ENCODE data around the gene PLGLB2. TPM values are rescaled to one million over a fixed set of nuclear protein-coding genes. Genes with fewer than 3 reads are reported as not detected.
"Not testable (repeated sequence)": the region's sequence is repeated elsewhere in the genome, so short reads cannot be mapped to it uniquely, and the experiment has no call there.

PLGLB2 gene
- total RNA-seq: 1.3 TPM in 1 of 2 replicates, not detected in the other

DNA sequence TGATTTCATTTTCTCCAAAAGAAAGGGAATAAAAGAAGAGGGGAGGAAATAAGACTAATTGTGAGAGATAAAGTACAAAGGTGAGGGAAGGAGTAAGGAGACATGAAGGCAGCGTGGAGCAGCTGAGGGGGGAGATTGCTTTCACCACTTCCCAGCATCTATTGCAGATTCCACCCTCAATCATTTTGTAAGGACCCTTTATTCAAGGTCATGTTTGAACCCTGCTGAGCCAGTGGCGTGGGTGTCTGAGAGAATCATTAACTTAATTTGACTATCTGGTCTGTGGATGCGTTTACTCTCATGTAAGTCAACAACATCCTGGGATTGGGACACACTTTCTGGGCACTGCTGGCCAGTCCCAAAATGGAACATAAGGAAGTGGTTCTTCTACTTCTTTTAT is at the start of gene PLGLB2:
Gene PLGLB2, plus strand, starts transcription at position 297 of the 400 bp plus-strand sequence. Its CDS starts 67 bp downstream, at position 364.
- DNase-seq (ENCODE audit: low read depth): not testable (repeated sequence)

DNA sequence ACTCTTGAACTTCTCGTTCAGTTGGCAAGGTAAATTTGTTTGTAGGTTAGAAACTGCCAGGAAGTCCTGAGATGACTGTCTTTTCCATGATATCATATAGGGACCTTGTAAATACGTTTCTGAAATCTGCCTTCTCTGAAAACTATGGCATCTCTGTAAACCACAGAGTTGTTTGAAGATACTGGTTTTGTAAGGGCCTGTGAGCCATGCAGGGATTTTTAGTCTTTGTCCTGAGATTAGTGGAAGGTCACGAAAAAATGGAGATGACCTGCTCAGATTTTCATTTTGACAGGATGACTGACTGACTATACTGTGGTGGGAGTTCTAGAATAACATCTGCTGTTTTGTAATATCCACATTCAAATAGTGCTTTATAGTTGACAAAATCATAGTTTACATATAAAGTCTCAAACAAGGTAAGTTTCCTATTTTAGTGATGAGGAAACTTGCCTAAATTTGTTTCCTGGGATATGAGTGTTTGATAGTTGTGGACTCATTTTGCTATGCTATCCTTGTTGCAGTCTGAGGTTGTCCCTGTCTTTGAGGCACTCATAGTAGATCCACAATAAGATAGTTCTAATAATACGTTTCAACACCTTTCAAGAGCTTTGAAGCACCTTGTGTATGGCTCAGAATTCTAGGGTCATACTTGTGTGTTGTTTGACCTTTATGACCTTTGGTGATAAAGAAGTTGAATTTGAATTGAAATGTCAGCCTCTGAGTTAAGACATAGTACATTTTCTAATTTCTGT is 43.1 kb upstream of the PLGLB2 start:
- not testable (repeated sequence) for DNase-seq (ENCODE audit: low read depth)

DNA sequence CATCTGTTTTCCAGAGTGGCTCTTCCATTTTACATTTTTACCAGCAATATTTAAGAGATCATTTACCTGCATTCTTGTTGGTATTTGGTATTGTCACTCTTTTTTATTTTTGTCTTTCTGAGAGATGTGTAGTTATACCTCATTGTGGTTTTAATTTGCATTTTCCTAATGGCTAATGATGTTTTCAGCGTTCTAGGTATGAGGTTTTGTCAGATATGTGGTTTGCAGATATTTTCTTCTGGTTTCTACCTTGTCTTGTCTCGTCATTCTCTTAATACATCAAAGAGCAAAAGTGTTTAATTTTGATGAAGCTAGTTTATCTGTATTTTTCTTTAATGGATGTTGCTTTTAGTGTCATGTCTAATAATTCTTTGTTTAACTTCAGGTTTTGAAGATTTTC is 39.5 kb upstream of the PLGLB2 start:
- not testable (repeated sequence) for DNase-seq (ENCODE audit: low read depth)

DNA sequence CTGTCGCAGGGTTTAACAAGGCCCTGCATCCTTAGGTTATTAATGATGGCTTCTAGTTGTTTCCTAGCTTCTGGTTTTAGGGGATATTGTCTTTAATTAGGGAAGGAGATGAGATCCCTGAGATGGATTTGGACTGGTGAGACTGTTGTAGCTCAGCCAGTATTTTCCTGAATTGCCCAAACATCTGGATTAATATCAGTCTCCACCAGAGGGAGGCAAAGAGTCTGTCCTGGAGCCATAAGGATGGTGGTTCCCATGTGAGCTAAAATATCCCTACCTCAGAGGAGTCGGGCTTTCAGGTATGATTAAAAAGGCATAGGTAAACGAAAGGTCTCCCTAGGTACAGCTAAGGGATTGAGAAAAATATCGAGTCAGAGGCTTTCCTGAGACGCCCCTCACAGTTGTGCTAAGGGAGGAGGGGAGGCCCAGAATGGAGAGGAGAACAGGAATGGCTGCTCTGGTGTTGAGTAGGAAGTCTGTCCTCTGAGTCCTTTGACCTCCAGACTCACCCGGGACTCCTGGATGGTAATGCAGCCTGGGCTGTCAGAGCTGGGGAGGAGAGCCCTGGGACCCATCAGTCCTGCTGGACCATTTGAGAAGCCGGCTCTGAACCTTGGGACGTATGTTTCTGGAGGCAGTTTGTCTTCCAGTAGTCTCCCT is 19.8 kb upstream of the PLGLB2 start:
- not testable (repeated sequence) for DNase-seq (ENCODE audit: low read depth)

DNA sequence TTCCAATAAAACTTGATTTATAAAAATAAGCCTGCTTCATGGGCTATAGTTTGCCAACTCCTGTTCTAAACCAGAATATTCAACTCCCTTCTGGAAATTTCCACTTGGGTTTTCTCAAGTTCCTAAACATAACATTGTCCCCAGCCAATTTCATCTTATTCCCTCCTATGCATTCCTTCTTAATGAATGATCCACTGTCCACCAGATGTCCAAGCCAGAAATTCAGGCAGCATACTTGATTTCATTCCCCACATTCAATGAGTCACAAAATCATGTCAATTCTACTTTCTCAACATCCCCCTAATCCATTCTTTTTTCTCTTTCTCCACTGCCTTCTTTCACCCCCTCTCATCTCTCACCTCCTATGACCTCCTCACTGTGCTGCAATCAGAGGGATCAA is 7.0 kb upstream of the PLGLB2 start:
- DNase-seq (ENCODE audit: low read depth): not testable (repeated sequence)

DNA sequence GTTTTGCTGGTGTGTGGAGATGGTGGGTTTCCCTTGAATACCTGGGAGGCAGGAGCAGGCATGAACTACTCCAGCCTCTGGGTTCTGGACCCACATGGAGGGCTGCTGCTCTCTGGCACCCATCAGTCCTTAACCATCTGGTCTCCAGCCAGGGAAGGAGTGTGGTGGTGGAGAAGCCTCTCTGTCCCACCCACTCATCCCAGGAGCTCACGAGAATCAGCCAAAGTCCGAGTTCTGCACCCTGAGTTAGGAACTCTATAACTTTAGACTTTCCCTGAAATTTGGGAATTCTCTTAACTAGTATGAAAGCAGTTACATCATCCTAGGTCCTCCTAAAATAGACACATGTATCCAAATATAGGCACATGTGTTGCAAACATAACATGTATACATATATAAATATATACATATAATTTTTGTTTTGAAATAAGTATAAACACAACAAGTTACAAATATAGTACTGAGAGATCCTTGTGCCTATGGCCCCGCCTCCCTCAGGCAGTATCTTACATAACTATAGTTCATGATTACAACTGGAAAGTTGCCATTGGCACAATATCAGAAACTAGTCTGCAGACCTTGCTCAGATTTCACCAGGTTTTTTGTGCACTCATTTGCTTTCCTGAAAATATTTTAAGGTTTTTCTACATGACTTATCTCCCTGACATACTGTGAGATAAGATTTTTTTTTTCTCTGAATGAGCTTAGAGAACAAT is 5.3 kb upstream of the PLGLB2 start:
- DNase-seq (ENCODE audit: low read depth): not testable (repeated sequence)

DNA sequence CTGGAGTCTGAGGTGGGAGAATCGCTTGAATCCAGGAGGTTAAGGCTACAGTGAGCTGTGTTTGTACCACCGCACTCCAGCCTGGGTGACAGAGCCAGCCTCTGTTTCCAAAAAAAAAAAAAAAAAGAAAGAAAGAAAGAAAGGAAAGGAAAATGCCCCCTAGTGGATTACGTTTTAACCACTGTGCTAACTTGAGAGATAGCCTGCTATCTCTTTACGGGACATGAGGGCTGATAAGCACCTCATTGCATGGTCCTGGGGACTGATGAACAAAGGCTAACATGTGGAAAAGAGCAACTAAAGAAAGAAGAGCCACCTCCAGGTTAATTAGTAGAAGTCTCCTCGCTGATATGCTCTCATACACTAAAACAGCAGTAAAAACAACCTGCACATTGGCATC is 4.2 kb upstream of the PLGLB2 start:
- not testable (repeated sequence) for DNase-seq (ENCODE audit: low read depth)

DNA sequence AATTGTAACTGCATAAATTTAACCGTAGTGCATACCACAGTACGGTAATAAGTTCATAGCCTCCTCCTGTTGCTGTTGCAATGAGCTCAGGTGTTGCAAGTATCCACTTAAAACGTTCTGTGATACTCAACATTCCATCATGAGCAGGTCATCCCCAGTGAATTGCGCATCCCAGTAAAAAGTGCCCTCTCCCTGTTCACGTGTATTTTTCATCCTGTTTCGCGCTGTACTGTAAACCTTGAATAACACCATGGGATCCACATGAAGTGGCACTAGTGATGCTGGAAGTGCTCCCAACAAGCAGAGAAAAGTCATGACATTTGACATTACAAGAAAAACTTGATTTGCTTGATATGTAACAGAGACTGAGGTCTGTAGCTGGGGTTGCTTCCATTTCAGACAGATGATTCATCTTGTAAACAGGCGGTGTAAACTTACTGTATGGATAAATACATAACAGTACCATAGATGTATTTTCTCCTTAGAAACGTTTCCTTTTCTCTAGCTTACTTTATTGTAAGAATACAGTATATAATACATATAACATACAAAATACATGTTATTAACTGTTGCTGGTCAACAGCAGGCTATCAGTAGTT is 2.4 kb upstream of the PLGLB2 start:
- DNase-seq (ENCODE audit: low read depth): not testable (repeated sequence)

- DNase-seq (ENCODE audit: low read depth): not testable (repeated sequence)
Measured at GRCh38 chr2:87748524-87748923, 637 bp downstream of the PLGLB2 start.

DNA sequence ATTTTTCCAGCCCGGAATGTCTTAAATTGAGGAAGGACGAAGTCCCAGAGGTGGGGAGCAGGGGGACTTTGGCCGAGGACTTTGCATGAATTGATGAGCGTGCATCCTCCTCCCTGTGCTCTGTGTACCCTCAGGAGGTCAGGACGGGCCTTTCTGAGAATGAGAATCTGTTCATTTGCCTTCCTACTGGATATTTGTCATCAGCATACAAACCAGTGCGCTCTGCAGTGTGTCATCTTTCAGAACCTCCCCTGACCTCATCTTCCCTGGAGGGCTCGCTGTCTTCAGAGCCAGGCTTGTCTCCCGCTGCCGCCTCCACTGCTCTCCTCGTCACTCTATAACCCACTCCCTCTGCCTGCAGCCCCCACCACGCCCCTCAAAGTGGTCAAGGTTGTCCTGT is 2.7 kb downstream of the PLGLB2 start:
- not testable (repeated sequence) for DNase-seq (ENCODE audit: low read depth)

GRCh38 chr2:87754759-87755158 is 6.9 kb downstream of the PLGLB2 start:
- DNase-seq (ENCODE audit: low read depth): not testable (repeated sequence)

Other genes starting within 250 kb of the PLGLB2 start
- gene RGPD2, start 77.7 kb downstream of the PLGLB2 start, total RNA-seq: 2.1 and 5.5 TPM in 2 replicates

All from renal cortical epithelial cell (primary cell).